Suprapubic skin (tissue), 3 donors: ENCODE measurements around the gene C4orf46.

Source experiments
- EP300 ChIP-seq: sonication (generic); formaldehyde crosslinking; IDR thresholded peaks from one replicate; pipeline ENCODE4 v1.6.1; 2017; ENCODE audit warnings: antibody characterized with exemption
- TF ChIP-seq, protein P1 (sequence below), 2 donors: fragments of 200-600 bp in 1 of 2; fragments of 450-650 bp in 1 of 2; sonication (generic) in 1 of 2; IDR thresholded peaks; one replicate each; pipeline ENCODE4 v1.5.1; 2016 to 2019; ENCODE audit warnings: antibody characterized with exemption in 2 of 2, mild to moderate bottlenecking in 1 of 2, moderate library complexity in 1 of 2

DNA sequence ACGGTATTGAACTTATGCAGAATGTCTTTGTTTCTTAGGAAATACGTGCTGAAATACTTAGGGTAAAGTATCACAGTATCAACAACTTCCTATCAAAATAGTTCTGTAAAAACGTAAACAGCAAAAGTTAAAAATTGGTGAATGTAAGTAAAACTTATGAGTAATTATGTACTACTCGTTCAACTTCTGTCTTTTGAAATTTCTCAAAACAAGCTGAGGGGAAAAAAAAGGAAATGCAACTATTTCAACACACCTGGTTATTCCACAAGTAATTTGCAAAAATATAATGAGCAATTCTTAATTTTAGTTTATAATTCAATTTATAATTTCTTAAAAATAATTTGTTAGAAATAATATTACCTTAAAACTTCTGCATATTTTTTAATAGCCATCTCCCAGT, 43.2 kb upstream of the C4orf46 start:
- TF ChIP-seq, protein P1, sequence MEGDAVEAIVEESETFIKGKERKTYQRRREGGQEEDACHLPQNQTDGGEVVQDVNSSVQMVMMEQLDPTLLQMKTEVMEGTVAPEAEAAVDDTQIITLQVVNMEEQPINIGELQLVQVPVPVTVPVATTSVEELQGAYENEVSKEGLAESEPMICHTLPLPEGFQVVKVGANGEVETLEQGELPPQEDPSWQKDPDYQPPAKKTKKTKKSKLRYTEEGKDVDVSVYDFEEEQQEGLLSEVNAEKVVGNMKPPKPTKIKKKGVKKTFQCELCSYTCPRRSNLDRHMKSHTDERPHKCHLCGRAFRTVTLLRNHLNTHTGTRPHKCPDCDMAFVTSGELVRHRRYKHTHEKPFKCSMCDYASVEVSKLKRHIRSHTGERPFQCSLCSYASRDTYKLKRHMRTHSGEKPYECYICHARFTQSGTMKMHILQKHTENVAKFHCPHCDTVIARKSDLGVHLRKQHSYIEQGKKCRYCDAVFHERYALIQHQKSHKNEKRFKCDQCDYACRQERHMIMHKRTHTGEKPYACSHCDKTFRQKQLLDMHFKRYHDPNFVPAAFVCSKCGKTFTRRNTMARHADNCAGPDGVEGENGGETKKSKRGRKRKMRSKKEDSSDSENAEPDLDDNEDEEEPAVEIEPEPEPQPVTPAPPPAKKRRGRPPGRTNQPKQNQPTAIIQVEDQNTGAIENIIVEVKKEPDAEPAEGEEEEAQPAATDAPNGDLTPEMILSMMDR (IDR thresholded peaks at IDR 0.05) = no peak
- no peak for TF ChIP-seq EP300
